GM21390 (cell line): Measurements from ENCODE around the gene SHISA3.
"Not testable (repeated sequence)": the region's sequence is repeated elsewhere in the genome, so short reads cannot be mapped to it uniquely, and the experiment has no call there.

Source experiments
- ATAC-seq: cut with Tn5 transposase; IDR thresholded peaks from one replicate; pipeline ENCODE4 v1.9.1; 2021; ENCODE audit not compliant: unreplicated experiment

SHISA3 gene

GRCh38 chr4:42396752-42397634 is at the start of gene SHISA3:
TSS of gene SHISA3 (plus strand) at chr4:42397488. CDS start at chr4:42398057, 569 bp downstream.
- ATAC-seq: peak; percentile 34

DNA sequence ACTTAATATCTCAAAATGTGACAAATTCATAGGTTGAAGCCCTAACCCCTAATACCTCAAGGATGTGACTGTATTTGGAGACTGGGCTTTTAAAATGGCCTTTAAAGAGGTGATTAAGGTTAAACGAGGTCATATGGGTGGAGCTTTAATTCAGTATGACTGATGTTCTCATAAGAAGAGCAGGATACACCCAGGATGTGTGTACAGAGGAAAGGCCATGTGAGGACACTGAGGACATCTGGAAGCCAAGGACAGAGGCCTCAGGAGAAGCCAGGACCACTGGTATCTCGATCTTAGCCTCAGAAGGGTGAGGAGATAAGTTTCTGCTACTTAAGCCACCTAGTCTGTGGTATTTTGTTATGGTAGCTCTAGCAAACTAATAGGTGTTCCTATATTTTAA is 49.0 kb upstream of the SHISA3 start:
- ATAC-seq: no peak

DNA sequence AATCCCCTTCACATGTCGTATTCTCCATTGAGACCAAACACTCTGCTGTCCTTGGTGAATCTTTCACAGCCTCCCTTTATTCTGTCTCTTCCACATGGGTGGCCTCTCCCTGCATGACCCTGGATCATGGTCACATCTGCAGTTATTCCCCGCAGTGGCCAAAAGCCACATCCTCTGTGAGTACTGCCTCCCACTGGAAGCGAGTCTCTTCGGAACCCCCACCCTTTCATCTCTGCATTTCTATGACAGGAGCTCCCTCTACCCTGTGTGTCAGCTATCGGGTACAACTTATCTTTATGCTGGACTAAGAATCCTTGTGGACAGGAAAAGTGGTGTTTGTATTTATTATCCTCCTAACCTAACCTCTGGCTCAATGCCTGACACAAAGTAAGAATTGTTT is 48.6 kb upstream of the SHISA3 start:
- ATAC-seq: no peak

DNA sequence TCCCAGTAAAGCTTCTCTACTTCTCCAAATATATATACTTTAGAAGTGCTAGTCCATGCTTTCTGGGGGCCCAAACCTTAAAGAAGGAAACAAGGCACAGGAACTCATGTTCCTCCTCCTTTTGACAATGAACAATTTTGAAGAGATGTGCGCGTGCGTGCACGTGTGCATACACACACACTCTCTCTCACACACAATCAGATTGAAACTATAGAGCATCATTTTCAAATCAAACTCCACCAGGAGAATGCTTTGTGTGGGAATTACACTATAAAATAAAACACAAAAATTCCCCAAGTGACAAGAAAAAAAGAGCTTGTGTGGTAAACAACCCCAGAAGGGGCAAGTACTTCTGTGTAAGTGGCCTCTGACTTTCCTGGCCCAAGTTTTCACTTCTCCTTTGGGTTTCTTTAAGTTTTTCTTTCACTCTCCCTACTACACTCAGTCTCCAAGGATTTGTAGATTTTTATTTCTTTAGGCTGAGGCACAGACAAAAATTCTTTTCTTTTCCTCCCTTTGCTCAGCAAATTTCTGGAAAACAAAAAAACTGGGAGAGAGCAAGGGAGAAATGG is 46.6 kb upstream of the SHISA3 start:
- ATAC-seq: peak; percentile 65

GRCh38 chr4:42352049-42352448 is 45.2 kb upstream of the SHISA3 start:
- ATAC-seq: no peak

- ATAC-seq: peak; percentile 65
These were observed 40.0 kb upstream of the SHISA3 start for GRCh38 chr4:42357325-42357724.

DNA sequence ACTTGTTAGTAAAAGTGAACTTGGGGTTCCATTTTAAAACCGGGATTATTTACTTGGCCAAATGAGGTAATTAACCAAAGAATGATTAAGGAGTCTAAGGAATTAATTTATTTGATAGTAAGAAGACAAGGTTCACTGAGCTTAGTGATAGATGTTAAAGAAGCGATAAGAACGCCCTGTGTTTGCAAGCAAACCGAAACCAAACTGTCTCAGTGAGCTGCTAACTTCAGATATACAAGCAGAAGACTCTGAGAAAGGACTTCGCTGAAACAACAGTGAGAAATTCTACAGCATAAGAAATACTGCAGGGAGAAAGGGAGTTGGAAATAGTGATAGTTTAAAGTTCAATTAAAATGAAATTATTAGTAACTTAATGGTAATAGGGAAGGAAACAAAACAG is 37.6 kb upstream of the SHISA3 start:
- ATAC-seq: no peak

GRCh38 chr4:42360256-42360669 is 37.0 kb upstream of the SHISA3 start:
- ATAC-seq: no peak

GRCh38 chr4:42361456-42361855 is 35.8 kb upstream of the SHISA3 start:
- ATAC-seq: no peak

- ATAC-seq: no peak
These were observed 34.7 kb upstream of the SHISA3 start for GRCh38 chr4:42362591-42362990.

DNA sequence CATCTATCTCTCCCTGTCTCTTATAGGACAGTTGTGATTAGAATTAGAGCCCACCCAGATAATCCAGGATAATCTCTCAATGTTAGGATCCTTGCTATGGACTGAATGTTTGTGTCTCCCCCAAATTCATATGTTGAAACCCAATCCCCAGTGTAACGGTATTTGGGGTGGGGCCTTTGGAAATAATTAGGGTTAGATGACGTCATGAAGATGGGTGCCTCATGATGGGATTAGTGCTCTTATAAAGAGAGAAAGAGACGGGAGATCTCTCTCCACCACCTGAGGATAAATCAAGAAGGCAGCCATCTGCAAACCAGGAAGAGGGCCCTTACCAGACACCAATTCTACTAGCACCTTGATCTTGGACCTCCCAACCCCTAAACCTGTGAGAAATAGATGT is 33.7 kb upstream of the SHISA3 start:
- no peak for ATAC-seq

GRCh38 chr4:42364266-42365053 is 32.8 kb upstream of the SHISA3 start:
- ATAC-seq: no peak

- ATAC-seq: no peak
These were observed 30.3 kb upstream of the SHISA3 start for GRCh38 chr4:42366959-42367358.

DNA sequence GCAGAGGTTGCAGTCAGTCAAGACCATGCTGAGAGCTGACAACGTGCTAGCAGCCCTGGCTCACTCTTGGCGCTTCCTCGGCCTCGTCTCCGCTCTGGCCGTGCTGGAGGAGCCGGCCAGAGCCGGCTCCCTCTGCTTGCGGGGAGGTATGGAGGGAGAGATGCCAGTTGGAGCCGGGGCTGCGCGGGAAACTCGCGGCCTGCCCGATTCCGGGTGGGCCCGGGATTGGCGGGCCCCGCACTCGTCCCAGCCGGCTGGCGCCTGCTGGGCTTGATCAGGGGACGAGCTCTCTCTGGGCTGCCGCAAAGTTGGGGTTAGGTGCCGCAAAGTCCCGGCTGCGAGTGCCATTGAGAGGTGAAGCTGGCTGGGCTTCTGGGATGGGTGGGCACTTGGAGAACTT is 27.8 kb upstream of the SHISA3 start:
- ATAC-seq: no peak

GRCh38 chr4:42371305-42372252 is 25.7 kb upstream of the SHISA3 start:
- peak; percentile 63 for ATAC-seq

DNA sequence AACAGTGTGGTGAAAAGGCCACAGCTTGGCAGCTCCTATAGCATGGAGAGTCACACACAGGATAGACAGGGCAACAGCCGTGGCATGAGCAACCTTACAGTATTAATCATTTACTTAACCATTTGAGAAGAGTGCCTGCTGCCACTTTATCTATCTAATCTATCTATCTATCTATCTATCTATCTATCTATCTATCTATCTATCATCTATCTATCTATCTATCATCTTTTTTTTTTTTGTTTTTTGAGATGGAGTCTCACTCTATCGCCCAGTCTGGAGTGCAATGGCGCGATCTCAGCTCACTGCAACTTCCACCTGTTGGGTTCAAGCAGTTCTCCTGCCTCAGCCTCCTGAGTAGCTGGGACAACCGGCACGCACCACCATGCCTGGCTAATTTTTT is 25.0 kb upstream of the SHISA3 start:
- ATAC-seq: not testable (repeated sequence)

GRCh38 chr4:42377497-42377896 is 19.8 kb upstream of the SHISA3 start:
- no peak for ATAC-seq

GRCh38 chr4:42381666-42382065 is 15.6 kb upstream of the SHISA3 start:
- no peak for ATAC-seq

GRCh38 chr4:42385516-42385915 is 11.8 kb upstream of the SHISA3 start:
- no peak for ATAC-seq

GRCh38 chr4:42390622-42391354 is 6.5 kb upstream of the SHISA3 start:
- no peak for ATAC-seq
